Gastroesophageal sphincter (tissue), 4 donors: Measurements from ENCODE around the gene SFI1. TPM values are rescaled to one million over a fixed set of nuclear protein-coding genes. Genes with fewer than 3 reads are reported as not detected.
A peak's percentile ranks its signal among the peaks of the same experiment; 100 is the strongest.

ENCODE experiments used
- ATAC-seq: fragments of 150-250 bp; one replicate; pipeline ENCODE4 v1.9.1; 2016; ENCODE audit warnings: mild to moderate bottlenecking, moderate library complexity
- H3K27ac ChIP-seq, 4 donors: fragments of 200-600 bp; sonication (generic) in 3 of 4; 1 replicate in 3 of 4; 2 replicates in 1 of 4; pipeline ENCODE4 v1.5.1; 2016 to 2019
- H3K27me3 ChIP-seq: fragments of 200-600 bp; sonication (generic); one replicate; pipeline ENCODE4 v1.5.1; 2019
- H3K36me3 ChIP-seq, 2 donors: fragments of 200-600 bp; sonication (generic); one replicate each; pipeline ENCODE4 v1.5.1; 2019; ENCODE audit warnings: control low read depth in 1 of 2
- H3K4me1 ChIP-seq, 3 donors: fragments of 200-600 bp; sonication (generic); 1 replicate in 2 of 3; 2 replicates in 1 of 3; pipeline ENCODE4 v1.5.1; 2016 to 2019; ENCODE audit warnings: control low read depth in 2 of 3
- H3K4me3 ChIP-seq, 2 donors: fragments of 200-600 bp; sonication (generic); one replicate each; pipeline ENCODE4 v1.5.1; 2019; ENCODE audit warnings: mild to moderate bottlenecking in 1 of 2, moderate library complexity in 1 of 2
- H3K9me3 ChIP-seq, 3 donors: fragments of 200-600 bp; sonication (generic); one replicate each; pipeline ENCODE4 v1.5.1; 2017 to 2019; ENCODE audit warnings: control low read depth in 2 of 3
- EP300 ChIP-seq: sonication (generic); formaldehyde crosslinking; IDR thresholded peaks from one replicate; pipeline ENCODE4 v1.6.1; 2017; ENCODE audit warnings: antibody characterized with exemption, mild to moderate bottlenecking
- POLR2A ChIP-seq, 2 donors: fragments of 450-650 bp; IDR thresholded peaks; one replicate each; pipeline ENCODE4 v1.6.1; 2017; ENCODE audit warnings: antibody characterized with exemption in 2 of 2, mild to moderate bottlenecking in 2 of 2, moderate library complexity in 1 of 2
- POLR2AphosphoS5 ChIP-seq: sonication (generic); formaldehyde crosslinking; IDR thresholded peaks from one replicate; pipeline ENCODE4 v1.6.1; 2017; ENCODE audit warnings: antibody characterized with exemption
- WGBS, 2 donors: methylation state at CpG; one replicate each; pipeline ENCODE4 v1.1.5; 2018; ENCODE audit warnings: low coverage in 1 of 2; 5-methylcytosine and 5-hydroxymethylcytosine counted together
- total RNA-seq, 4 donors: library from RNA; depleted of rRNA; stranded (reverse); fragments of >200 nt; gene quantifications; one replicate each; pipeline ENCODE4 v1.1.0, GENCODE V29; 2016
- TF ChIP-seq, protein P1 (sequence below), 4 experiments: fragments of 200-600 bp in 2 of 4; fragments of 450-650 bp in 2 of 4; sonication (generic) in 1 of 4; IDR thresholded peaks; one replicate each; pipeline ENCODE4 v1.5.1; 2017 to 2019; ENCODE audit warnings: antibody characterized with exemption in 4 of 4, mild to moderate bottlenecking in 2 of 4, moderate library complexity in 2 of 4

The SFI1 gene
- total RNA-seq, 4 donors from 2014 or later, result 14.4 to 54.8 (median 20.0) TPM

GRCh38 chr22:31628969-31629708 lies 132.8 kb downstream of the SFI1 start:
- peak overlapping the region in 3 of 4 donors; percentile 83 to 84 (median 83) for H3K27ac ChIP-seq
- ATAC-seq, result no peak
- TF ChIP-seq POLR2AphosphoS5 (no peak), POLR2A (IDR thresholded peaks at IDR 0.05) (no peak), EP300 (no peak)
- TF ChIP-seq, protein P1, sequence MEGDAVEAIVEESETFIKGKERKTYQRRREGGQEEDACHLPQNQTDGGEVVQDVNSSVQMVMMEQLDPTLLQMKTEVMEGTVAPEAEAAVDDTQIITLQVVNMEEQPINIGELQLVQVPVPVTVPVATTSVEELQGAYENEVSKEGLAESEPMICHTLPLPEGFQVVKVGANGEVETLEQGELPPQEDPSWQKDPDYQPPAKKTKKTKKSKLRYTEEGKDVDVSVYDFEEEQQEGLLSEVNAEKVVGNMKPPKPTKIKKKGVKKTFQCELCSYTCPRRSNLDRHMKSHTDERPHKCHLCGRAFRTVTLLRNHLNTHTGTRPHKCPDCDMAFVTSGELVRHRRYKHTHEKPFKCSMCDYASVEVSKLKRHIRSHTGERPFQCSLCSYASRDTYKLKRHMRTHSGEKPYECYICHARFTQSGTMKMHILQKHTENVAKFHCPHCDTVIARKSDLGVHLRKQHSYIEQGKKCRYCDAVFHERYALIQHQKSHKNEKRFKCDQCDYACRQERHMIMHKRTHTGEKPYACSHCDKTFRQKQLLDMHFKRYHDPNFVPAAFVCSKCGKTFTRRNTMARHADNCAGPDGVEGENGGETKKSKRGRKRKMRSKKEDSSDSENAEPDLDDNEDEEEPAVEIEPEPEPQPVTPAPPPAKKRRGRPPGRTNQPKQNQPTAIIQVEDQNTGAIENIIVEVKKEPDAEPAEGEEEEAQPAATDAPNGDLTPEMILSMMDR (IDR thresholded peaks at IDR 0.05), result no peak

GRCh38 chr22:31629741-31630184 lies 133.4 kb downstream of the SFI1 start:
- TF ChIP-seq, protein P1 (IDR thresholded peaks at IDR 0.05), result no peak
- TF ChIP-seq EP300, result no peak
- no peak for TF ChIP-seq POLR2A (IDR thresholded peaks at IDR 0.05)
- TF ChIP-seq POLR2AphosphoS5, result no peak
- peak overlapping the region; percentile 64 to 84 for H3K4me3 ChIP-seq
- 4% methylated on average over 5 of the region's 14 CpGs; no CpG with 5 or more reads in 1 of the 2 donors for WGBS, 2 donors
- no peaks in the 10 kb centered on the region for H3K36me3 ChIP-seq
- peaks cover 4 to 79% (median 35%) of the 10 kb centered on the region in 3 donors for H3K4me1 ChIP-seq
- H3K9me3 ChIP-seq, result no peaks in the 10 kb centered on the region
- ATAC-seq, result no peak
- peak overlapping the region; percentile 8 to 84 (median 83) for H3K27ac ChIP-seq
- H3K27me3 ChIP-seq, result no peaks in the 10 kb centered on the region

More at GRCh38 chr22:31628969-31629708, 132.8 kb downstream of the SFI1 start:
- H3K27me3 ChIP-seq, result no peaks in the 10 kb centered on the region
- no peaks in the 10 kb centered on the region for H3K36me3 ChIP-seq
- 81 to 82% methylated on average over 13 to 15 of the region's 17 CpGs for WGBS, 2 donors
- peak overlapping the region in 1 of 2 donors; percentile 84 for H3K4me3 ChIP-seq
- H3K4me1 ChIP-seq, result peaks cover 4 to 81% (median 35%) of the 10 kb centered on the region in 3 donors
- no peaks in the 10 kb centered on the region for H3K9me3 ChIP-seq

GRCh38 chr22:31630331-31631329 lies 134.3 kb downstream of the SFI1 start:
- Histone ChIP-seq H3K27ac (peak overlapping the region; percentile 24 to 84 (median 83)), H3K4me1 (peaks cover 4 to 70% (median 30%) of the 10 kb centered on the region in 3 donors), H3K4me3 (peak overlapping the region; percentile 64 to 84), H3K27me3 (no peaks in the 10 kb centered on the region), H3K36me3 (no peaks in the 10 kb centered on the region), H3K9me3 (no peaks in the 10 kb centered on the region)
- WGBS, 2 donors, result 13% methylated on average over 3 of the region's 65 CpGs; no CpG with 5 or more reads in 1 of the 2 donors
- peak in 1 of 2 donors; percentile 18 for TF ChIP-seq POLR2A (IDR thresholded peaks at IDR 0.05)
- no peak for TF ChIP-seq EP300
- TF ChIP-seq, protein P1 (IDR thresholded peaks at IDR 0.05), result peak in 1 of 4 experiments; percentile 10
- peak; percentile 75 for TF ChIP-seq POLR2AphosphoS5
- peak; percentile 74 for ATAC-seq

DNA sequence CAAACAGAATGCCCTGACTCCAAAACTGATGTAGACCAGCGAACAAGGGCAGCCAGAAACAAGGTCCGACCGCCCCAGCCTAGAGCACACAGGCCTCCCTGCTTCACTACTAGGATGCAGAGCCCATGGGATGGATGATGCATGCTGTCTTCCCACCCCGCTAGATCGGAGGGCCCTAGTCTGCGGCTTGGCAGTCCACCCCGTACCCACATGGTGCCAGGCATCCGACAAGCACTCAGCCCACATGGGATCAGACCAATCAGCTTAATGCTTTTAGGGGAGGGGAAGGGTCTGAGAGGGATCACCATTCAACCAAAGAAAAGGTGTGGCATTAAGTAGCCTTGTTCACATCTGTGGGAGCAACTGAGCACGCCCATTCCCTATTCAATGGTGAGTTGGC lies 135.1 kb downstream of the SFI1 start:
- peak overlapping the region in 1 of 2 donors; percentile 84 for H3K4me3 ChIP-seq
- H3K36me3 ChIP-seq, result no peaks in the 10 kb centered on the region
- TF ChIP-seq POLR2AphosphoS5 (no peak), POLR2A (IDR thresholded peaks at IDR 0.05) (no peak)
- TF ChIP-seq, protein P1 (IDR thresholded peaks at IDR 0.05), result no peak
- H3K27ac ChIP-seq, result peak overlapping the region in 3 of 4 donors; percentile 83 to 84 (median 83)
- H3K27me3 ChIP-seq, result no peaks in the 10 kb centered on the region
- no peak for ATAC-seq
- H3K4me1 ChIP-seq, result peaks cover 2 to 62% (median 22%) of the 10 kb centered on the region in 3 donors
- H3K9me3 ChIP-seq, result no peaks in the 10 kb centered on the region
- 100% methylated on average over 1 of the region's 9 CpGs; no CpG with 5 or more reads in 1 of the 2 donors for WGBS, 2 donors
